SK-MEL-5 (cell line): ENCODE measurements around the gene LYPD3. TPM values are rescaled to one million over a fixed set of nuclear protein-coding genes. Genes with fewer than 3 reads are reported as not detected.
"Not testable (repeated sequence)": the region's sequence is repeated elsewhere in the genome, so short reads cannot be mapped to it uniquely, and the experiment has no call there.

ENCODE experiments used
- DNase-seq: peaks from one replicate; pipeline ENCODE4 v3.0.0-alpha.2; 2016; ENCODE audit warnings: low read depth, low spot score
- in situ Hi-C: cut with HindIII; loops from 2 replicates; pipeline ENCODE4 v1.10.0; 2016; ENCODE audit warnings: low sequenced_read_pairs, high pct_unique_total_duplicates, low pct_unique_long_range_greater_than_20kb
- total RNA-seq: library from RNA; depleted of rRNA; stranded (reverse); fragments of >200 nt; shearing (Covaris generic); gene quantifications from 2 replicates; pipeline ENCODE4 v1.2.3, GENCODE V29; 2014

LYPD3 gene
- total RNA-seq, 1 experiment from 2014 or later: 0.18 TPM

DNA sequence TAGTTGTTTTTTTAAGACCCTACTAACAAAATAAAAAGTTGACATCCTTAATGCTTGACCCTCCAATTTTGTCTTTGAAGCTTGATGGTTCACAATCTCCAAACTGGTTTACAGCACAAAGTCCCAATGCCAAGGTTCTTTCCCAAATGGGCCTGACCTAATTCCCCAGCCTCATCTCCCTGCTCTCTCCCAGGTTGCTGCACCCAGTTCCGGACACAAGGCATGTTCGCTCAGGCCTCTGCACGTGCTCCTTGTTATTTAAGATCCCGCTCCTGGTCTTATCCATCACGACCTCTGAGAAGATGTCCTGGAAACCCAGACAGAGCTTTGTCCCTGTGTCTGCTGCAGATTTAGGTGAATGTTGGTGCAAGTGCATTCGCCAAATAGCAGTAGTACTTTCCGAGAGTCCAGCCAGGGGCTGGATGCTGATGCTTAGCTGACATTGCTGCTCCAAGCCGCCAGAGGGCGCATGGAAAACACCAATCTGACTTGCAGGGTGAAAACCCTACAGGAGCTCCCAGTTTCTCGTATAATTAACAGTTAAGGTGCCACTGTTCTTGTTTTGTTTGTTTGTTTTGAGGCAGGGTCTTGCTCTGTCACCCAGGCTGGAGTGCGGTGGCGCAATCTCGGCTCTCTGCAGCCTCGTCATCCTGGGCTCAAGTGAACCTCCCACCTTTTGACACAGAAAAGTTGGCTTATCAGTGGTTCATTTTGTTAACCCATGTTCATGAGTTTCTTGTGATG, 18.5 kb downstream of the LYPD3 start:
- peak; percentile 77 for DNase-seq
- in situ Hi-C loops: no loop called here

DNA sequence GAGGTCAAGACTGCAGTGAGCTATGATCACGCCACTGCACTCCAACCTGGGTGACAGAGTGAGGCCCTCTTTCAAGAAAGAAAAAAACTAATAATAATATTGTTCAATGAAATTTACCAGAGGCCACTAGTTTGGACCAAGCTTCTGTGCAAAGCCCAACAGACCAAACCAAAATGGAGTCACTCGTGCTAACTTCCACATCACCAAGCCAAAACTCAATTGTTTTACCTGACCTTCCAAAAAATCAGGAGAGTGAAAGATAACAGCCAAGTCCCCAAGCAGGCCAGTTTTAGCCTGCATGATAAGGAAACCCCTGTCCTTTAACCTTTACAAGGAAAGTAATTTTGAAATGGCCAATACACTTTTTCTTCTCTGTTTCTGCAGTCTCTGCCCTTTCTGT, 20.0 kb downstream of the LYPD3 start:
- DNase-seq: no peak
- in situ Hi-C loops: no loop called here

DNA sequence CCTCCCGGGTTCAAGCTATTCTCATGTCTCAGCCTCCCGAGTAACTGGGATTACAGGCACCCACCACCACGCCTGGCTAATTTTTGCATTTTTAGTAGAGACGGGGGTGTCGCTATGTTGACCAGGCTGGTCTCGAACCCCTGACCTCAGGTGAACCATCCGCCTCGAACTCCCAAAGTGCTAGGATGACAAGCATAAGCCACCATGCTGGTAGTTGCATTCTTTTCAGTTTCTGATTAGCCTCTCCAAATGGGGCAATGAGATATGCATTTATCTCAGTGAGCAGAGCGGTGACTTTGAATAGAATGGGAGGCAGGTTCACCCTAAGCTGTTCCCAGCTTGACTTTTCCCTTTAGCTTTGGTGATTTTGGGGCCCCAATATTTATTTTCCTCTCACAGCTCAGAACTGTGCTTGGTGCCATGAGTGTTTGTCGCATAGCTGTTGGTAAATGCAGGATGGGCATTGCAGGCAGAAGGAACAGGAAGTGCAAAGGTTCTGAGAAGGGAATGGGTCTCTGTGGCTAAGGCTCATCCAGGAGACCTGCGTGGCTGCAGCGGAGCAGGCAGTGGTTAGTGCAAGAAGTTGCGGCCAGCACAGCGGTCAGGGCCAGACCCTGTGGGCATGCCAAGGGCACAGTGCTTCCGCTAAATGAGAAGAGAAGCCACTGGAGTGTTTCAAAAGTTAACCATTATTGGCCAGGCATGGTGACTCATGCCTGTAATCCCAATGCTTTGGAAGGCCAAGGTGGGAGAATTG, 20.7 kb downstream of the LYPD3 start:
- no peak for DNase-seq
- in situ Hi-C loops: no loop called here

DNA sequence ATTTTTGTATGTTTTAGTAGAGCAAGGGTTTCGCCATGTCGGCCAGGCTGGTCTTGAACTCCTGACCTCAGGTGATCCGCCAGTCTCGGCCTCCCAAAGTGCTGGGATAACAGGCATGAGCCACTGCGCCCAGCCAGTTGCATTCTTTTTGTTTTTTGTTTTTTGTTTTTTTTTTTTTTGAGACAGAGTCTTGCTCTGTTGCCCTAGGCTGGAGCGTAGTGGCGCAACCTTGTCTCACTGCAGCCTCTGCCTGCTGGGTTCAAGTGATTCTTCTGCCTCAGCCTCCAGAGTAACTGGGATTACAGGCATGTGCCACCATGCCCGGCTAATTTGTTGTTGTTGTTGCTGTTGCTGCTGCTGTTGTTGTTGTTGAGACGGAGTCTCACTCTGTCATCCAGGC, 21.3 kb downstream of the LYPD3 start:
- DNase-seq, in situ Hi-C loops: not testable (repeated sequence)

DNA sequence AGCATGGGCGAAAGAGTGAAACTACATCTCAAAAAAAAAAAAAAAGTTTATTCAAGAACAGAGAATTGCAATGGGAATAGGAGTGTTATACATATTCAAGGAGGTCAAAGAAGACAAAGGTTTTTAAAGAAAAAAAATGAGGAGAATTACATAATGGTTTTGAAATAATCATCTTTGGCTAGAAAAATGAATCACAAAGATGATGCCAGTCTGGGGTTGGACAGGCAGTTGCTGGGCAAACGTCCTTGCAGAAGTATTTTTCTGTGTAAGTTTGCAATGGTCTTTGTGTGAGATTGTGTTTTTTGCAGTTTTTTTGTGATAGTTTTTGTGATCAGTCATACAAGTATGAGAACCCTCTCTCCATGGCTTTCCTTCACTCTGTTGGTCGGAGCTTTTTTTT, 23.7 kb downstream of the LYPD3 start:
- in situ Hi-C loops: no loop called here
- no peak for DNase-seq

DNA sequence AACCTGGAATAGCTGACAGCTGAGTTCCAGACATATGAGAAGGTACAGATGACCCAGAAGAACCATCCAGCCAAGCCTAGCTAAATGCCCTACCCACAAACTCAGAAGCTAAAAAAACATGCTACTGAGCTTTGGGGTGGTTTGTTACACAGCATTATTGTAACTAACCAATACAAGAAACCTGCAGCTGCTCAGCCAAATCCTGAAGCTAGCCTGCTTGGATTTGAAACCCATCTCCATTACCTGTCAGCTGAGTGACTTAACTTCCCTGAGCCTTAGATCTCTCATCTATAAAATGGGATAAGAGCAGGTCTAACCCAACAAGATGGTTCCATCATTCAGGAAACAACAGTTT, 25.7 kb downstream of the LYPD3 start:
- in situ Hi-C loops: no loop called here
- no peak for DNase-seq

DNA sequence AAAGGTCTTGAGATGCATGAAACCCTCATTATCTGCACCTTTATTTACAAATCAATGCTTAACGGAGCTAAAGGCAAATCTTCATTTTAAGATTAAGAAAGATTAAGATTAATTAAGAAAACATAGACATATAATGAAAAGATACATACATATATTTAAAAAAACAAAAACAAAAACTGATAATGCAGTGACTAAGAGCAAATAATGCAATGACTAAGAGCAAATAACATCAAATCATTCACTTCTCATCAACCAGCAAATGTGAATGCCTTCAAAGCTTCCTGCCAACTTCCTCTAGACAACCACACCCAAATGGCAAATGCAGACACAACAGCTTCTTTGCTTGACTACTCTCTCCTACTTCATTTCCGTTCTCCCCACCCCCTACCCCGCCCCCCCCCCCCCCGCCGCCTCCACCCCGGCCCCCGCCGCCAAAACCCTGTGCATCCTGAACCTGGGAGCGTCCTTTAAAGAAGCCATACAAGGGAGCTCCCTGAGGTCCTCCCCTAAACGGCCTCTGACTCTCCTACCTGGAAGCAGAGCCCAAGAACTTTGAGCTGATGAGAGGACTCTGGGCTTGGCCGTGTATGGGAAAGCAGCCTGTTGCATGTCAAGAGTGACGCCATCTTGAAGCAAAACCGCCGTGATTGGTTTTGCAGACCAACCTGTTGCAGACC, 26.2 kb downstream of the LYPD3 start:
- no peak for DNase-seq
- in situ Hi-C loops: no loop called here

DNA sequence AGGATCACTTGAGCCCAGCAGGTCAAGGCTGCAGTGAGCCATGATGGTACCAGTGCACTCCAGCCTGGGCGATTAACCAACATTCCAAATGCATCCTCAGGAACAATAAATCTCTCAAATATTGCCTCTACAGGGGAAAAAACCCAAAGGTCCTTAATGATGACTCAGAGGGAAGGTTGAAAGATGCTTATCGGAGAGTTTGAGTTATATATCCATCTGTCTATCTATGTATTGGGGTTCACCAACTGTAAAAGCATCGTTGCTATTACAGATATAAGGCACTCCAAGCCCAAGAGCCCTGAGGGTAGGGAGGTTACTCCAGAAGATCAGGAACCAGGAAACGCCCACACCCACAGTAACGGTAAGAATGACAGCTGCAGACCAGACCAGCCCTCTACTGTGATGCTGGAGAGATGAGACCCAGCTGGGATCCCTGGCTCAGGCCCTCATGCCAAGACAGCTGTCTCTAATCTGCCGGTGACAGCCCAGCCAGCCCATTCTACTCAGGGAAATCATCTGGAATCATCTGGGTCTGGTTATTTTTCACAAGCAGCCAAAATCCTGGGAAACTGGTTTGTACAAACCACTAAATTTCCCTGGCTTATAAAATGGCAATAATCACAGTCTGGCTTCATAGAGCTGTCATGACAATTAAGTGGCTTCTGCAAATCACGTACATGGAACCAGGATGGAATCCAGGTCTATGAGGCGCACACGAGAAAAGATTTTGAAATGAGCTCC, 26.9 kb downstream of the LYPD3 start:
- in situ Hi-C loops: no loop called here

DNA sequence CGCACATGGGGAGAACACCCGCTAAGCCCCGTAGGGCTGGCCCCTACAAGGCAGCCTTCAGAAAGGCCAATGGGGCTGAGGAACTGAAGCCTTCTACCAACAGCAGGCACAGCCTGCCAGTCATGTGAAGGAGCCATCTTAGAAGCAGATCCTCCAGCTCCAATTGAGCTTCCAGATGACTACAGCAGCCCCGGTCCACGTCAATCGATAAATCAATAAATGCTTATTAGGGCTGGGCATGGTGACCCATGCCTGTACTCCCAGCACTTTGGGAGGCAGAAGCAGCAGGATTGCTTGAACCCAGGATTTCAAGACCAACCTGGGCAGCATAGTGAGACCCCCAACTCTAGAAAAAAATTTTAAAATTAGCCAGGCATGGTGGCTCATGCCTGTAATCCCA, 27.7 kb downstream of the LYPD3 start:
- in situ Hi-C loops: no loop called here
- no peak for DNase-seq

More for the DNA sequence above, 26.9 kb downstream of the LYPD3 start:
- no peak for DNase-seq

DNA sequence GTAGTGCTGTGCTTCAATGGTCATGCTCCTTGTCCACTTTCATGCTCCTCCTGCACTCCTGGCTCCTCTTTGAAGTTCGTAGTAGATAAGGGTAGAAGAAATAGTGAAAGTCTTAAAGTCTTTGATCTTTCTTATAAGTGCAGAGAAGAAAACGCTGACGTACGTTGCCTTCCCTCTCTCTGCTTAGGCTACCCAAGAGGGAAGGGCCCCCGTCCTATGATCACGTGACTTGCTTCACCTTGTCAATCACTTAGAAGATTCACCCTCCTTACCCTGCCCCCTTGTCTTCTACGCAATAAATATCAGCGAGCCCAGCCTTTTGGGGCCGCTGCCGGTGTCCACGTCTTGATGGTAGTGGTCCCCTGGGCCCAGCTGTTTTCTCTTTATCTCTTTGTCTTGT, 28.1 kb downstream of the LYPD3 start:
- DNase-seq, in situ Hi-C loops: not testable (repeated sequence)

DNA sequence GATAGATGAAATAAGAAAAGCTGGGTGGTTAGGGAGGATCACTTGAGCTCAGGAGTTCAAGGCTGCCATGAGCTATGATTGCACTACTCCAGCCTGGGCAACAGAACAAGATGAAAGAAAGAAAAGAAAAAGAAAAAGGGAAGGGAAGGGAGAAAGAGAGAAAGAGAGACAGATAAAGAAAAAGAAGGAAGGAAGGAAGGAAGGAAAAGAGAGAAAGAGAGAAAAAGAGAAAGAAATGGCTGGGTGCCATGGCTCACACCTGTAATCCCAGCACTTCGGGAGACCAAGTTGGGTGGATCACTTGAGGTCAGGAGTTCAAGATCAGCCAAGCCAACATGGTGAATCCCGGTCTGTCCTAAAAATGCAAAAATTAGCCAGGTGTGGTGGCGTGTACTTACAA, 29.6 kb downstream of the LYPD3 start:
- no peak for DNase-seq
- in situ Hi-C loops: no loop called here

DNA sequence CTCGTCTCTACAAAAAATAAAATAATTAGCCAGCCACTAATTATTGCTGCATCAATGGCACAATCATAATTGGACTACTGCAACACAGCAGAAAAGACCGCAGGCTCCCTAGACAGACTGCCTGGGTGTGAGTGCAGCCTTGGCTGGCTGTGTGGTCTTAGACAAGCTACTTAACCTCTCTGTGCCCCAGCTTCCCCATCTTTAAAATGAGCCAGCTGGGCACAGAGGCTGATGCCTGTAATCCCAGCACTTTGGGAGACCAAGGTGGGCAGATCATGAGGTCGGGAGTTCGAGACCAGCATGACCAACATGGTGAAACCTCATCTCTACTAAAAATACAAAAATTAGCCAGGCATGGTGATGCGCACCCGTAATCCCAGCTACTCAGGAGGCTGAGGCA, 31.7 kb downstream of the LYPD3 start:
- in situ Hi-C loops: no loop called here
- DNase-seq: no peak

DNA sequence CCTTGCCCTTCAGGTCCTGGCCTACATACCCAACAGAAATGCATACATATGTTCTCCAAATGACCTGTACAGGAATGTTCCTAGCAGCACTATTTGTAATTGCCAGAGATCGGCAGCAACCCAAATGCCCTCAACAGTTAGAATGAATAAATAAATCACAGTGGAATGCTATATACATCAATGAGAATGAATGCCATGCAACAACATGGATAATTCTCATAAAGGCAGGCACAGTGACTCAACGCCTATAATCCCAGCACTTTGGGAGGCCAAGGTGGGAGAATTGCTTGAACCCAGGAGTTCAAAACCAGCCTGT, 32.1 kb downstream of the LYPD3 start:
- in situ Hi-C loops: no loop called here
- no peak for DNase-seq

DNA sequence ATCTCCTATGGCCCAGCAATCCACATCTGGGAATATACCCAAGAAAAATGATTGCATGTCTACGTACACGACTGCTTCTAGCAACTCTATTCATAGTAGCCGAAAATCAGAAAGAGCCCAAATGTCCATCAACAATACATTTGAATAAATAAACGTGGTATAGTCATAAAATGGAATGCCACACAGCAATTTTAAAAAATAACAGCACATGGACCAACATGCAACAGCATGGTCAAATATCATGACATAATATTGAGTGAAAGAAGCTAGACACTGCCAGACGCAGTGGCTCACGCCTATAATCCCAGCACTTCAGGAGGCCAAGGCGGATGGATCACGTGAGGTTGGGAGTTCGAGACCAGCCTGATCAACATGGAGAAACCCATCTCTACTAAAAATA, 34.4 kb downstream of the LYPD3 start:
- in situ Hi-C loops: no loop called here
- no peak for DNase-seq

DNA sequence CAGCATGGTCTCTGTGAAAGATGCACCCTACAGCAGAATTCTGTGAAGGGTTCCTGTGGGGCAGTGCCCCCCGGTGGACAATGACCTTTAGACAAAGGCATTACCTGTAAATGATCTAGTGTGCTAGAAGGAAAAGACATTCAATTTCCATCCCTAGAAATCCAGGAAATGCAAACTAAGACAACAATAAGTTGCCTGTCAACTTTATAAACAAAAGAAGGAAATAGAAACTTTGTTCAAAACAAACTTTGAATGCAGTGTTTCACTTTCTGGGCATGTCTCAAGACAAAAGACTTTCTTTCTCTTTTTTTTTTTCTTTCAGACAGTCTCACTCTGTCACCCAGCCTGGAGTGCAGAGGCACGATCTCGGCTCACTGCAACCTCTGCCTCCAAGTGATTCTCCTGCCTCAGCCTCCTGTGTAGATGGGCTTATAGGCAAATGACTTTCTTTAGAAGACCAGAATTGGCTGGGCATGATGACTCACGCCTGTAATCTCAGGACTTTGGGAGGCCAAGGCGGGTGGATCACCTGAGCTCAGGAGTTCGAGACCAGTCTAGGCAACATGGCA, 35.2 kb downstream of the LYPD3 start:
- no peak for DNase-seq
- in situ Hi-C loops: no loop called here

DNA sequence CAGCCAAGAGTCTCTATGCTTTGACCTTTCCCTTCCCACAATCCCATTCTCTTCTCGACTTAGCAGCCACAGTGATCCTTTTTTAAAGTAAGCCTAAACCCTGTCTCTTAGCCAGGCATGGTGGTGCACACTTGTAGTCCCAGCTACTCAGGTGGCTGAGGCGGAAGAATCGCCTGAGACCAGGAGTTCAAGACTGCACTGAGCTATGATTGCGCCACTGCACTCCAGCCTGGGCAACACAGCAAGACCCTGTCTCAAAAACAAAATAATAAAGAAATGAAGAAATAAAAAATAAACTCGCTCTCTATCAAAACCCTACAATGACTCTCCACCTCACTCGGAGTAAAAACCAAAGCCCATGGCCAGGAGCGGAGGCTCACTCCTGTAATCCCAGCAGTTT, 36.0 kb downstream of the LYPD3 start:
- DNase-seq: no peak
- in situ Hi-C loops: no loop called here

DNA sequence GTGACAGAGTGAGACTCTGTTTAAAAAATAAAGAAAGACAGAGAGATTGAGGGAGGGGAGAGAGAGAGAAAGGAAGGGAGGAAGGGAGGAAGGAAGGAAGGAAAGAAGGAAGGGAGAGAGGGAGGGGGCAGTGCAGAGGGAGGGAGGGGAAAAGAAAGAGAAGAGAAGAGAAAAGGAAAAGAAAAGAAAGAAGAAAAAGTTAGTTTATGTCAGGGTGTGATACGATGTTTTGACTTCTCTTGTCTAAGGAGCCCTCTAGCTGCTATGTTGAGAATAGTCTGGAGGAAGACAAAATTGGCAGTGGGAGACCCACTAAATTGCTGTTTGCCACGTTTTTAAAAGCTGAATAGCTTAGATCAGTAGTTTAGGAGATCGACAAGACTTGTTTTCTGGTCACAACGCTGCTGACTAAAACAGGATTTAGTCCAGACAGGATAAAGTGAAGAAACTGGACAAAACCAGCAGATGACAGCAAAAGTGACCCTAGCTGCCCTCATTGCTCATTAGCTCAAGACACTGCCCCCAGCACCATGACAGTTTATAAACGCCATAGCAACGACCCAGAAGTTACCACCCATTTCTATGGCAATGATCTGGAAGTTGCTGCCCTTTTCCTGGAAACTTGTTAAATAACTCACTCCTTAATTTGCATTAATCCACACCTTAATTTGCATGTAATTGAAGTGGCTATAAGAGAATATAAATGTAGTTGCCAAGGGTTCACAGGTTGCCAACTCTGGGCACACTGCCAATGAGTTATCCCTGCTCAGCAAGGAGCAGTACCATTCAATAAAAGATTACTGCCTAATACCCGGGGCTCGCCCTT, 39.6 kb downstream of the LYPD3 start:
- peak; percentile 37 for DNase-seq

More for the DNA sequence above, 39.6 kb downstream of the LYPD3 start:
- in situ Hi-C loops: no loop called here
